Esophagus mucosa (tissue), 1 donor: ENCODE measurements around the gene PRDX4. TPM values are rescaled to one million over a fixed set of nuclear protein-coding genes. Genes with fewer than 3 reads are reported as not detected.
A peak's percentile ranks its signal among the peaks of the same experiment; 100 is the strongest.
"Not testable (repeated sequence)": the region's sequence is repeated elsewhere in the genome, so short reads cannot be mapped to it uniquely, and the experiment has no call there.

Experiments used
- ATAC-seq: fragments of 200-7000 bp; cut with Tn5 transposase; one replicate; pipeline ENCODE4 v1.9.1; 2020
- total RNA-seq: library from RNA; stranded (reverse); gene quantifications from one replicate; pipeline ENCODE4 v1.2.4, GENCODE V29; 2023
- donor health status: DM: yes; HTN: yes; CAD: no.

PRDX4 gene
- 56.9 TPM for total RNA-seq

DNA sequence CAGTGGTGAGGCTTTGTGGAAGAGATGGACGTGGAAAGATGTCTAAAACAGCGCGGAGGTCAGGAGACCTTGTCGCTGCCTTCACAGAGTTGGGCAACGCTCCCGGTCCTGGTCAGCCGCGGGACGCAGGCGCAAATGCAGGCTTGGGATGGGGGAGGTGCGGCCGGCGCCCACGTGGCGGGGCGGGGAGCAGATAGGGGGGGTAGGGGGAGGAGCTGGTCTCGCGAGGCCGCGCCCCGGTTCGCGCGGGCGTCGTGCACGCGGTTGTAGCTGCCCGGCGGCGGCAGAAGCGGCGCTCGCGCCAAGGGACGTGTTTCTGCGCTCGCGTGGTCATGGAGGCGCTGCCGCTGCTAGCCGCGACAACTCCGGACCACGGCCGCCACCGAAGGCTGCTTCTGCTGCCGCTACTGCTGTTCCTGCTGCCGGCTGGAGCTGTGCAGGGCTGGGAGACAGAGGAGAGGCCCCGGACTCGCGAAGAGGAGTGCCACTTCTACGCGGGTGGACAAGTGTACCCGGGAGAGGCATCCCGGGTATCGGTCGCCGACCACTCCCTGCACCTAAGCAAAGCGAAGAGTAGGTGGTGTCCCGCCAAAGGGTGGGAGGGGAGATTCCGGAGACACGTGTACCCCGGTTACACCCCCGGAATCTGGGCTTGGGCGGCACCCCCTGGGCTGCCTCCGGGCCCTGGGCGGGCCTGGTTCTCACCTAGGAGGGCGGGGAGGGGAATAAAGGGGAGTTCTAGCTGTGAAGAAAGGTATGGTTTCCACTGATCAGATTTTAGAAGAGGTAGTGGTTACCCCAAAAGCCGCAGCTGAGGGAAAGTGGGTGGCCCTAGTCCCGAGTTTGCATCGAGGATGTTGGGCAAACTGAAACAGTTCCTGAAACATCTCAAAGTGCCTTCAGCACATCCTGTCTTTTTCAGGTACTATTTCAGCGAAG, at the start of gene PRDX4:
Gene PRDX4, plus strand, starts transcription at position 255 of the 939 bp plus-strand sequence. Its CDS starts 78 bp downstream, at position 333.
- peak; percentile 99 for ATAC-seq

DNA sequence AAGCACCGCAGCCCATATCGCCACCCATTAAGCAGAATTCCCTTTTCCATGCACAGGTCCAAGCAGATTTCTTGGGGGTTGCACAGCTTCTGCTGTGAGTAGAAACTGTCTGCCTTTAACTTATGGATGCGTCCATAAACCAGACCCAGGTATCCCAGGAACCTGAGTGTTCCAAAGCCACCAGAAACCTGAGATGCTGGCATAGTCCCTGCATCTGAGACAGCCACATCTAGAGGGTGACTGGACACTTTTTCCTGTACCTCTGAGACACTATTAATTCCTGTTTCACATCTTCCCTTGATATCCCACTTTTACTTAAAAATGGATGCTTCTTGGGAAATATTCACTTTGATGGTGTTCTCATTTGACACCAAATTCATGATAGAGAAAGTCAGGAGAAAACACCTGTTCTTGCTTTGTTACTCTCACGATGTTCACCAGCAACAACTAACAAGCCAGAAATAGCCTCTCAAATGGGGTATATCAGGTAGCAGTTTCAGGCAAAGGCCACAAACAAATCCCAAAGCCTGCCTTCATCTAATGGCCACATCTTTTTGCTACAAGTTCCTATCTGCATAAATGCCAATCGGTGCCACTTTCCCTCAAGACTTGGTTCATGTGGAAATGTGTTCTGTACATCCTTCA, 45.5 kb upstream of the PRDX4 start:
- no peak for ATAC-seq

DNA sequence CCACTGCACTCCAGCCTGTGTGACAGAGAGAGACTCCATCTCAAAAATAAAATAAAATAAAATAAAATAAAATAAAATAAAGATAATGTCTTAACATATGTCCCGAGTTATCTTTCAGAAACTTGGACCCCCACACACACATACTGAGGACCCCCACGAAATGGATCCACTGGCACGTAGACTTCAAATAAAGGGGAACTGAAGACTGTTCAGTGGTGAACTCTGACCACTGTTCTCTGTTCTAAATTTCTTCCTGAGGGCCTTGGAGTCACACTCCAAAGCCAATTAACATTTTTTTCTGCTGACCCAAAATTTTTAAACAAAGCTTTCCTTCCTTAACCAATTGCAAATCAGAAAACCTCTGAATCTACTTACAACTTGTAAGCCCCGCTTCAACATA, 43.5 kb upstream of the PRDX4 start:
- ATAC-seq = no peak

DNA sequence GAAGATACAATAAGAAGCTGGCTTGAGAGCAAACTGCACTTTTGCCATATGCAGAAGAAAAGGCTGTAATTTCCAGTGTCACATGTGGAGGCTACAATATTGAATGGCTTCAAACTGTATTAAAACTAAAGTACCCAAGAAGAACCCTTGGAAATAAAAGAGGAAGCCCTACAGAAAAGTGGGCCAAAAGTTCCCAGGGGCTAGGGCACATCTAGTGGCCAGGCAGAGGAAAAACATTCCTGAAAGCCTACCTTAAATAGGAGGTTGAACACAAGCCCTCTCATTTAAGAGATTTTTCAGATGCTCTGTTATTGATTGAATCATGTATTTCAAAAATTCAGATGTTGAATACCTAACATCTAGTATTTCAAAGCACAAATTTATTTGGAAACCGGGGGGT, 40.6 kb upstream of the PRDX4 start:
- no peak for ATAC-seq

DNA sequence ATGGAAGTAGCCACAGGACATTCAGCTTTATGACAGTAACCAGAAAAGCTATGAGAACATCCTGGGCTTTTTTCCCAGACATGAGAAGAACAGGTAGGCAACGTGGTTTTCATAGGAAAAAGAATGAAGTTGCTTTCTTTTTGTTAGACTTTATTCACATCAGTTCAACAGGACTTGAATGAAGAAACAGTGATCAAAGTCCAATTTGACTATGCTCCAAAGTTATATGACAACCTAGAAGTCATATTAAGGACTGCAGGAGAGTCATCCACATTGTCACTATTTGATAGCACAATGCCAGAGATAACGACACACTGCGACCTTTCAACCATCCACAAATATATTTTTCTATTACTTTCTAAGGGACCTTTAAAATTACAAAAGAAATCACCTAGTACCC, 39.2 kb upstream of the PRDX4 start:
- no peak for ATAC-seq

DNA sequence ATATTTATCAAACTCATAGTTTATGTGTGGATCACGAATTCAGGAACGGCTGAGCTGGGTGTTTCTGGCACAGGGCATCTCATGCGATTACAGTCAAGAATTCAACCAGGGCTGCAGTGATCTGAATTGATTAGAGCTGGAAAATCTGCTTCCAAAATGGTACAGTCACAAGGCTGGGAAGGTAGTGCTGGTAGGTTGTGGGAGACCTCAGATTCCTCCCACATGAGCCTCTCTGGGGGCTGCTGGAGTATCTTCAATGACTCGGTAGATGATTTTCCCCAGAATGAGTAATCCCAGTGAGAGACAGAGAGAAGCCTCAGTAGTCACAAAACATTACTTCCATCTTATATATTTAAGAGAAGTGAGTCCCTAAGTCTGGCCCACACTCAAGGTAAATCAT, 36.2 kb upstream of the PRDX4 start:
- ATAC-seq = no peak

DNA sequence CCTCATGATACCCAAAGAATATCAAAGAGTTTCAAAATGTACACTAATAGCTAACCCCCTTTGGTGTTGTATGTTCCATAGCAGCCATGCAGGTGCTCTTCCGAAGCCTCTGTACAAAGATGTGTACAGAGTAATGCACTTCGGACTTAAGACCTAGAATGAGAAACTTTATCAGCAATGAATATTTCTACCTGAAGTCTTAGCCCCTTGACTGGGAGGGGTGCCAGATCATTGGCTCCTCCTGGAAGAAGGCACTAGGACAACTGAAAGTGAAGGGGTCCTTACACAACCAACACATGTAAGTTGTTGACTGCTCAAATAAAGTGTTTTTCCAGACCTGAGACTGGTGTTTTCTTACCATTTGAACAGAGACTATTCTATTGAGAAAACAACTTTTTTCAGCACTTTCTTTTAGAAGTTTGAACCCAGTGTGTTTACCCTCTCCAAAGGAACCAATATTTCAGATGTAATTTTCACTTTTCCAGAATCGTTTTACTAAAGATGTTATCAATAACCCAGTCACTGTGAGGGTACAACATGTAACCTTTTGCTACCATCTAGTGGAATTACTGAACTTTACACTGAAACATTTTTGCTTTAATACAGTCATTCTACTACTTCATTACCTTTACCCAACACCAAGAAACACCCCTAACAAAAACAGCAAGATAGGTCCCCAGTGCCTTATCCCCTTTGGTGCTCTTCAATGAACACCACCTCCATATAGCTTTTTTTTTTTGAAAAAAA, 33.3 kb upstream of the PRDX4 start:
- ATAC-seq = no peak

DNA sequence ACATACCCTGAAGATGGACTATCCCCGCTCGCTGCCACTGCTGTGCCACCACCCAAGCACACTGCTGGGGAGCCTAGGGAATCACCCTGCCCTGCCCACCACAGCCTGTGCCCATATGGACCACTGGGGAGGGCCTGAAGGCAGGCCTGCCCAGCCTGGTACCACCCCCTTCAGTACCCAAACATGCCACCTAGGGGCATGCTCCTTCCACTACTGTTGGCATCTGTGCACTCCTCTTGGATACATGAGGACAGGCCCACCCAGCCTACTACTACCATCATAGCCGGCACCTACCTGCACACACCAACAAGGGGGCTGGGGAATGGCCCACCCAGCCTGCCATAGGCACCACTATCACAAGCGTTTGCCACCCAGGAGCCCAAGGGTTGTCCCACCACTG, 30.1 kb upstream of the PRDX4 start:
- ATAC-seq = no peak

DNA sequence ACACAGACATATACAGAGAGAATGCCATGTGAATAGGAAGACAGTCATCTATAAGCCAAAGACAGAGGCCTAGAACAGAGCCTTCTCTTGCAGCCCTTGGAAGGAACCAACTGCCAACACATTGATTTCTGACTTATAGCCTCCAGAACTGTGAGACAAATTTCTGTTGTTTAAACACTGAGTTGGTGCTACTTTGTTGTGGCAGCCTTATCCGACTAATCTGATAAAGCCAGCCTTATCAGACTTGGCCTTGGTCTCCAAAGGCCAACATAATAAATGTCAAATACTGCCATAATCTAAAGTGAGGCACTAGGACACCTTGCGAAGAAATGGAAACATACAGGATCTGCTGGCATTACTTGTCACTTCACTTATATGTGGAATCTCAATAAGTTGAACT, 24.3 kb upstream of the PRDX4 start:
- ATAC-seq = no peak

DNA sequence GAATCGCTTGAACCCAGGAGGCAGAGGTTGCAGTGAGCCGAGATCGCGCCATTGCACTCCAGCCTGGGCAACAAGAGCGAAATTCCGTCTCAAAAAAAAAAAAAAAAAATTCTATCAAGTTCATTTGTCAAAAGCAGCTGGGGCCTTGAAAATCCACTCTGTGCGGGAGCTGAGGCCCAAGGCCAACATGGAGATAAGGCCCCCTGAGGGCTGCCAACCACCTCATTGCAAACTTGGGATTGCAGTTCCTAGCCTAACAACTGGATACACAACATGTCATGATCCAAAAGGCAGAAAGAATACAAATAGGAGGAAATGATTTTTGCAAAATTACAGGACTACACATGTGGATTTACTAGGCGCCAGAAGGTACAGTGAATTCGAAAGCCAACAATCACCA, 22.5 kb upstream of the PRDX4 start:
- ATAC-seq = no peak

DNA sequence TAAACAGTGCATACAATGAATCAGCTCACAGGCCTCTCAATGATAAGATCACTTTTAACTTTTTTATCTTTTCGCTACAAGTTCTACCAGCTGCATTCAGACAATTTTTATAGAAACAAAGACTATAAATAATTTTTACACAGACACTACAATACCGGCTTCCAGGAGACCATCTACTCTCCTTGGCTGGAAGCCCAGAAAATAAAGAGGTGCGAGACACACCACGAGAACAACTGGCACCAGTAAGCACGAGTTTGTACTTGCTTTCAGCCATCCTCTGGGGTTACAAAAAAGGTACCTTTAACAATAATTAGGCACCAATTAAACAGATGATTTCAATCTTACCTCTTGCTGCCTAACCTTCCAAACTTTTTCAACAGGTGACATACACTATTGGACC, 11.2 kb upstream of the PRDX4 start:
- no peak for ATAC-seq

DNA sequence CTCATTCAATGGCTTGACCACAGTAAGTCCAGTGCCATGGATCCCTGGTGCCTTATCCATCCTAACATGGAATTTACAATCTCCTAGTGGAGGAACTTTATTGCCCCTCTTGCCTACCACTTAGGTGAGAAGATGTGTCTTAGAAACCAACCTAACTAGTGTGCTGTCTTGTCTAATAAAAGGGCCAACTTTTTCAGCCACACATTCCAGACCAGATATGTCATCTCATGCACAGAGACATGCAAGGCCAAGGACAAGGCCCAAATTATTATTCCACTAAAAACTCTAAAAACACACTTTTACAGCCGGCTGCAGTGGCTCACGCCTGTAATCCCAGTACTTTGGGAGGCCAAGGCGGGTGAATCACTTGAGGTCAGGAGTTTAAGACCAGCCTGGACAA, 10.6 kb upstream of the PRDX4 start:
- no peak for ATAC-seq

DNA sequence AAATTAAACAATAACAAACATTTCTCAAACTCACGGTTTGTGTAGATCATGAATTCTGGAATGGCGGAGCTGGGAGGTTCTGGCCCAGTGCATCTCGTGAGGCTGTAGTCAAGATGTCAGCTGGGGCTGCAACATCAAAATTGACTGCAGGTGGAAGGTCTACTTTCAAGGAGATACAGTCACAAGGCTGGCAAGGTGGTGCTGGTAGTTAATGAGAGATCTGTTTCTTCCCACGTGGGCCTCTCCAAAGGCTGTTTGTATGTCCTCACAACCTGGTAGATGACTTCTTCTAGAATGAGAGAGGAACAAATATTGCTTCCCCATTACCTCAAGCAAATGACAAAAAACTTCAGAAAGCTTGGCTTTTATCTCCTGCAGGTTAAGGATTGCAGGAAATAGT, 8.0 kb upstream of the PRDX4 start:
- no peak for ATAC-seq

DNA sequence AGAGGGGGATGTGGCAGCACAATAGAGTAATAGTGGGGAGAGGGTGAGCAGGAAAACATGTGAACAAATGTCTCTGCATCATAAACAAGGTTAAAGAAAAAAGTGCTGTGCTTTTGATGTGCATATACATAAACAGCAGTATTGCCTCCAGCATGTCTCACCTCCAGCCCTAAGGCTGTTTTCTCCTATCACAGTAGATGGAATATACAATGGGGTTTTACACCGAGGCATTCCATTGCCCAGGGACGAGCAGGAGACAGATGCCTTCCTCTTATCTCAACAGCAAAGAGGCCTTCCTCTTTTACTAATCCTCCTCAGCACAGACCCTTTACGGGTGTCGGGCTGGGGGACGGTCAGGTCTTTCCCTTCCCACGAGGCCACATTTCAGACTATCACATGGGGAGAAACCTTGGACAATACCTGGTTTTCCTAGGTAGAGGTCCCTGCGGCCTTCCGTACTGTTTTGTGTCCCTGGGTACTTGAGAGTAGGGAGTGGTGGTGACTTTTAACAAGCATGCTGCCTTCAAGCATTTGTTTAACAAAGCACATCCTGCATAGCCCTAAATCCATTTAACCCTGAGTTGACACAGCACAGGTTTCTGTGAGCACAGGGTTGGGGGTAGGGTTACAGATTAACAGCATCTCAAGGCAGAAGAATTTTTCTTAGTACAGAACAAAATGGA, 7.1 kb upstream of the PRDX4 start:
- not testable (repeated sequence) for ATAC-seq

DNA sequence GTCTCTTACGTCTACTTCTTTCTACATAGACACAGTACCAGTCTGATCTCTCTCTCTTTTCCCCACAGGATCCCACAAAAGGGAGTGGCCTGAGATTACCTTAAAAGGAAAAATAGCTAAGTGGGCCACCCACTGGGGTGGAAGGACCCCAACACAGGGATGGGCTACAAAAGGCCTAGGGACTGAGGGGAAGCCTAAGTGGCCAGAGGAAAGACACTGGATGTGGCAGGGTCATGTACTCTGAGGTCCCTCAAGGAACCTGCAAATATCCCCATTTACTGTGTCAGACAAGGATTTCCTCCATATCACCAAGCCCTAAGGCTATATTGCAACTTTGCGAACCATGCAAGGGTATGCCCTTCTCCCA, 6.5 kb upstream of the PRDX4 start:
- ATAC-seq = no peak

DNA sequence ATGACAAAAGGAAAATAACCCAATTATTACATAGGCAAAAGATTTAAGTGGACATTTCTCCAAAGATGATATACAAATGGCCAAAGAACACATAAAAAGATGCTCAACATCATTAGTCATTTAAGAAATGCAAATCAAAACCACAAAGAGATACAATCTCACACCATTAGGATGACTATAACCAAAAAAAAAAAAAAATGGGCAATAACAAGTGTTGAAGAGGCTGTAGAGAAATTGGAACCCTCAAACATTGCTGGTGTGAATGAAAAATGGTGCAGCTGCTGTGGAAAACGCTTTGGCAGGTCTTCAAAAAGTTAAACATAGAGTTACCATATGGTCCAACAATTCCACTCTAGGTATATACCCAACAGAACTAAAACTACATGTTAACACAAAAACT, 5.6 kb upstream of the PRDX4 start:
- no peak for ATAC-seq

DNA sequence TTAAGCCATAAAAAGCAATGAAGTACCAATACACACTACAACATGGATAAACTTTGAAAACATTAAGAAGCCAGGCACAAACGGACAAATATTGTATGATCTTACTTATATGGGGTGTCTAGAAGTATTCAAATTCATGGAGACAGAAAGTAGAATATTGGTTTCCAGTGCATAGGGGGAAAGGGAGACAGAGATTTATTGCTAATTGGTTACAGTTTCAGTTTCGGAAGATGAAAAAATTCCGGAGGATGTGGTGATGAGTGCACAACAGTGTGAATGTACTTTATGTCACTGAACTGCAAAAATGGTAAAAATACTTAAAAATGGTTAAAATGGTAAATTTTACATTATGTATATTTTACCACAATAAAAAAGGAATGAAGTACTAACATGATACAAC, 5.1 kb upstream of the PRDX4 start:
- ATAC-seq = no peak

DNA sequence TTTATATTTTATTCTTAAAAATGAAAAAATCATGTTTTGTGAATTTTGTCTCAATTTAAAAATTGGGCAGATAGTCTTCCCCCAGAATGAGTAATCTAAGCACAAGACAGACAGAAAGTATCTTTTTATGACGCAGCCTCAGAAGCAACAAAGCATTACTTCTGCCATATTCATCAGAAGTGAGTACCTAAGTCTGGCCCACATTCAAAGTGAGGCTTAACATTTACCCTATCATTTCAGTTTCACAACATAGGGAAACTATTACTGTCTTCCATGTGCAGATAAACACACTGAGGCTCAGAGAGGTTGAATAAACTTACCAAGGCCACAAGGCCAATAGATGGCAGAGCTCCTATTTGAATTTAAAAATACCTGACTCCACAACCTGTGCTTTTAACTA, 4.4 kb upstream of the PRDX4 start:
- no peak for ATAC-seq

DNA sequence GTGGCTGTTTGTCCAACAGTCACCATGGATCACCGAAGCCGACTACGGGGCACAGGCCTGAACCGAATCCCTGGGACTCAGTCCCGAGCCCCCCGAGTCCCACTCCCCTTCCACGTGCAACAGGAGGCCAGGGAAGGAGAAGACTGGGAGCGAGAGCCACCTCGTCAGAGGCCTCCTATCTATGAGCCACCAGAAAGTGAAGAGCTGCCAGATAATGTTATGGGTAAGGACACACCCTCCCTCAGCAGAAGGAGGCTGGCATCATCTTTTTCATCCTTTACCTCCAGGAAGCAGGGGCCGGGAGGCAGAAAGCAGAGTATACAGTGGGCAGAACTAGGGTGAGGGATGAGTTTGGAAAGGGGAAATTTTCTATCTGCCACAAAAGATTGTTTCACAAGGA, 2.8 kb upstream of the PRDX4 start:
- ATAC-seq = no peak

DNA sequence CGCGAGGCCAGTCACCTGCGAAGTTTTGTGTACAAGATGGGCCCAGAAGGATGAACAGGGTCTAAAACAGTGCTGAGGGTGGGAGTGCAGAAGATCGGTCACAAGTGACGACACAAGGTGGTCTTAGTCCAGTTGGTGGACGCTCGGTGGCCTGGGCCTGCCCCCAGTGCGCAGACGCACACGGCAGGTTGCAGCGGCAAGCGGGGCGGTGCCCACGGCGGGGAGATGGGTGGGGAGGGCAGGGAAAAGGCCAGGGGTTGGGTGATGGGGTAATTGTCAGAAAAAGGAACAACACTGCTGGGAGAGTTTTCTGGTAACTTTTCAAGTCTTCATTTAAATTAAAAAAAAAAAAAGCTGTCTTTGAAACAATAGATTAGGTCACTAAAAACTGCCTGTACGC, 1.0 kb upstream of the PRDX4 start:
- no peak for ATAC-seq

DNA sequence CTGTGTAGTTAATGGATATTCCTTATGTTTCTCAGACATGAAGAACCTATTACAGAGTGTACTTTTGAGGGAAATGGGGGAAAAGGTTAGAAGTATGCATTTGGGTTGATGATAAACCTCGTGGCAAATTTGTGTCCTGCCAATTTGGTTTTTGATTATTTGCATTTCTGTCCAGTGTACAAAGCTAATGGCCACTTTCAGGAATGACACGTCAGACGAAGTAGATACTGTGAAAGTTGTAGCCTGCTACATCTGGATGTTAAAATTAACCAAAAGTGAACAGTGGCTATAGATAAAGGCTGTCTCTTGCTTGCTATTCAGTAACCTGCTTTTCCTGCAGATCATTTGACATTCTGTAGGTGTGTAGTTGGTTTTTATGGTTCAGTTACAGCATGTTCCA, 1.0 kb downstream of the PRDX4 start:
- no peak for ATAC-seq

DNA sequence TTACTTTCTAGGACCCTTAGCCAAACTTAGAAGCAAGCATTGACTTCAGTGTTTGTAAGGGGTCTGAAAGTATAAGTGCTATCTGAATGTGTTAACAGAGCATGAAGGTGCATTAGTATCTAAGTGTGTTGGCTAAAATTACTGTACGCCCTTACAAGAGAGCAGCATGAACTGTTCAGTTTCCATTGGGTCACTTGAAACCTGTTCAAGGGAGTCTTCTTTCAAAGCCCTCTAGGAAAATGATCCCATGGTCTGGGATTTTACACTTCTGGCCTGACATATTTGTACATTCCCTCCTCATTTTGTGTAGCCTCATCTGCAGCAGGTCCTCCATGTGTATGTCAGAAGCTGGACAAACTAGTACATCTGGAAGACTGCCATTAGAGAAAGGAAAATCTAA, 3.2 kb downstream of the PRDX4 start:
- no peak for ATAC-seq

DNA sequence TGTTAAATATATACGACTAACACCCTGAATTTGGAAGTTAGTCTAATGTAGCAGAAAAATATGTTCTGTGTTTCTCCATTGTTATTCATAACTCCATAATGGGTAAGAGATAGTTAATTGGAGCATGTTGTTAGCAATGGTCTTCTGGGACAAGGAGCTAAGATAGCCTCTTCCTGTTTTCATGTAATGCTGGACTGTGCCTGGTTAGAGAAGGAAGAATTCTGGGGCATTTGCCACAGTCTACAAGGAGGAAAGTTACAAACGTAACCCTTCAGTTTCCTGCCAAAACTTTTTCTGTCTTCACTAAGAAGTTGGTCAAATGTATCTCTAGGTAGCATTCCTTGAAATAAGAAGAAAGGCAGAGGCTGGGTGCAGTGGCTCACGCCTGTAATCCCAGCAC, 5.8 kb downstream of the PRDX4 start:
- no peak for ATAC-seq
